ENCODE results near the gene SIL1. TPM values are rescaled to one million over a fixed set of nuclear protein-coding genes. Genes with fewer than 3 reads are reported as not detected.

The SIL1 gene
- polyA plus RNA-seq, 3 donors, result 25.4 to 35.1 (median 27.9) TPM

DNA sequence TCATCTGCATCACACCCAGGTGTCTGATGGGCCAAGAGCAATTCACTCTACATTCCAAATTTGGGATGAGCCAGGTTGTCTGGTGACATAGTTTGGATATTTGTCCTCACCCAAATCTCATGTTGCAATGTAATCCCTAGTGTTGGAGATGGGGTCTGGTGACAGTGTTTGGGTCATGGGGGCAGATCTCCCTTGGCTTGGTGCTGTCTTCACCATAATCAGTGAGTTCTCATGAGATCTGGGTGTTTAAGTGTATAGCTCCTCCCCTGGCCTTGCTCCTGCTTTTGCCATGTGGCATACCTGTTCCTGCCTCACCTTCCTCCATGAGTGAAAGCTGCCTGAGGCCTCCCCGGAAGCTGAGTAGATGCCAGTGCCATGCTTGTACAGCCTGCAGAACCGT is 7.4 kb upstream of the SIL1 start:
- intact Hi-C loops (cut with micrococcal nuclease), result no loop called here
- Histone ChIP-seq H2AFZ (ENCODE audit: insufficient read depth, low read depth, low read length, poor library complexity, severe bottlenecking) (no peak overlapping the region), H3K27ac (ENCODE audit: low read depth in 1 of 2, low read length in 2 of 2) (no peak overlapping the region), H3K79me2 (ENCODE audit: insufficient read depth, low read length) (no peaks in the 10 kb centered on the region), H3K9ac (ENCODE audit: insufficient read depth, low read length, poor library complexity, severe bottlenecking) (no peak overlapping the region), H4K20me1 (ENCODE audit: insufficient read depth, low read length) (no peaks in the 10 kb centered on the region), H3K4me3 (replicated peaks in 1 of 3; ENCODE audit: low read depth in 2 of 3, low read length in 3 of 3) (no peak overlapping the region), H3K4me2 (replicated peaks; ENCODE audit: extremely low read depth, low read length, poor library complexity, severe bottlenecking) (no peak overlapping the region), H3K36me3 (replicated peaks in 1 of 2; ENCODE audit: control insufficient read depth in 1 of 2, insufficient read depth in 2 of 2, low read length in 2 of 2) (no peaks in the 10 kb centered on the region), H3K4me1 (ENCODE audit: control insufficient read depth in 1 of 2, insufficient read depth in 2 of 2, low read length in 2 of 2) (peaks cover 19 to 27% of the 10 kb centered on the region in 2 donors), H3K27me3 (ENCODE audit: control insufficient read depth in 2 of 2, insufficient read depth in 2 of 2, low read length in 2 of 2) (no peaks in the 10 kb centered on the region), H3K9me3 (replicated peaks in 1 of 2; ENCODE audit: control insufficient read depth in 1 of 2, insufficient read depth in 1 of 2, low read length in 2 of 2) (no peaks in the 10 kb centered on the region)
- Mint-ChIP-seq H3K27ac (no peak overlapping the region), H3K36me3 (no peaks in the 10 kb centered on the region), H3K9me3 (no peaks in the 10 kb centered on the region), H3K4me1 (peaks cover 29% of the 10 kb centered on the region), H3K27me3 (ENCODE audit: low read depth in 3 of 3) (peaks cover 0 to 4% (median 1%) of the 10 kb centered on the region in 3 donors), H3K4me3 (no peak overlapping the region)
- no peak for DNase-seq
- TF ChIP-seq, protein P1, sequence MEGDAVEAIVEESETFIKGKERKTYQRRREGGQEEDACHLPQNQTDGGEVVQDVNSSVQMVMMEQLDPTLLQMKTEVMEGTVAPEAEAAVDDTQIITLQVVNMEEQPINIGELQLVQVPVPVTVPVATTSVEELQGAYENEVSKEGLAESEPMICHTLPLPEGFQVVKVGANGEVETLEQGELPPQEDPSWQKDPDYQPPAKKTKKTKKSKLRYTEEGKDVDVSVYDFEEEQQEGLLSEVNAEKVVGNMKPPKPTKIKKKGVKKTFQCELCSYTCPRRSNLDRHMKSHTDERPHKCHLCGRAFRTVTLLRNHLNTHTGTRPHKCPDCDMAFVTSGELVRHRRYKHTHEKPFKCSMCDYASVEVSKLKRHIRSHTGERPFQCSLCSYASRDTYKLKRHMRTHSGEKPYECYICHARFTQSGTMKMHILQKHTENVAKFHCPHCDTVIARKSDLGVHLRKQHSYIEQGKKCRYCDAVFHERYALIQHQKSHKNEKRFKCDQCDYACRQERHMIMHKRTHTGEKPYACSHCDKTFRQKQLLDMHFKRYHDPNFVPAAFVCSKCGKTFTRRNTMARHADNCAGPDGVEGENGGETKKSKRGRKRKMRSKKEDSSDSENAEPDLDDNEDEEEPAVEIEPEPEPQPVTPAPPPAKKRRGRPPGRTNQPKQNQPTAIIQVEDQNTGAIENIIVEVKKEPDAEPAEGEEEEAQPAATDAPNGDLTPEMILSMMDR (IDR thresholded peaks at IDR 0.05), result no peak
- WGBS (ENCODE audit: insufficient coverage), result 100% methylated on average over 1 of the region's 2 CpGs

DNA sequence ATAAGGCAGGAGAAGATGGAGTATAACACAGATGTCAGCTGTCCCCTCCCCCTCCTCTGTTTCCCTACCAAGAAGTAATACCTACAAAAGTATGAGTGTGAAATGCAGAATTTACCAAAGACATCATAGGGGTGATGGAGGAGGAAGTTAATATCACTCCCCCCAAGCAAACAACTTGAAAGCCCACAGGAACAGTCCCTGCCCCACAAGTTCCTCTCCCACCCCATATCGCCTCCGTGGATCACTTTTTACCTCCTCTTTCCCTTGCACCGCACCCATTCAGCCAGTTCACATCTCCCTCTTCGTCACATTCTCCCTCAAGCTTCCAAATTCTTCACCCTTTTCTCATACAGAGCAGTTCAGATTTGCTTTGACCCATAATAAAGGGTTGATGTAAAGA is 7.0 kb upstream of the SIL1 start:
- Histone ChIP-seq H3K79me2 (ENCODE audit: insufficient read depth, low read length) (no peaks in the 10 kb centered on the region), H3K36me3 (replicated peaks in 1 of 2; ENCODE audit: control insufficient read depth in 1 of 2, insufficient read depth in 2 of 2, low read length in 2 of 2) (no peaks in the 10 kb centered on the region), H3K9ac (ENCODE audit: insufficient read depth, low read length, poor library complexity, severe bottlenecking) (no peak overlapping the region), H2AFZ (ENCODE audit: insufficient read depth, low read depth, low read length, poor library complexity, severe bottlenecking) (no peak overlapping the region), H3K4me1 (ENCODE audit: control insufficient read depth in 1 of 2, insufficient read depth in 2 of 2, low read length in 2 of 2) (peaks cover 19 to 27% of the 10 kb centered on the region in 2 donors), H3K9me3 (replicated peaks in 1 of 2; ENCODE audit: control insufficient read depth in 1 of 2, insufficient read depth in 1 of 2, low read length in 2 of 2) (no peaks in the 10 kb centered on the region), H4K20me1 (ENCODE audit: insufficient read depth, low read length) (no peaks in the 10 kb centered on the region), H3K4me2 (replicated peaks; ENCODE audit: extremely low read depth, low read length, poor library complexity, severe bottlenecking) (no peak overlapping the region), H3K27me3 (ENCODE audit: control insufficient read depth in 2 of 2, insufficient read depth in 2 of 2, low read length in 2 of 2) (no peaks in the 10 kb centered on the region), H3K4me3 (replicated peaks in 1 of 3; ENCODE audit: low read depth in 2 of 3, low read length in 3 of 3) (no peak overlapping the region), H3K27ac (ENCODE audit: low read depth in 1 of 2, low read length in 2 of 2) (no peak overlapping the region)
- Mint-ChIP-seq H3K9me3 (no peaks in the 10 kb centered on the region), H3K4me3 (no peak overlapping the region), H3K4me1 (peaks cover 29% of the 10 kb centered on the region), H3K27me3 (ENCODE audit: low read depth in 3 of 3) (peaks cover 0 to 4% (median 1%) of the 10 kb centered on the region in 3 donors), H3K36me3 (no peaks in the 10 kb centered on the region), H3K27ac (no peak overlapping the region)
- DNase-seq, result no peak
- intact Hi-C loops (cut with micrococcal nuclease), result no loop called here
- TF ChIP-seq, protein P1 (IDR thresholded peaks at IDR 0.05), result no peak
- 4% methylated on average over 3 of the region's 4 CpGs for WGBS (ENCODE audit: insufficient coverage)

Measured in CD14-positive monocyte (primary cell).